GM19023 (cell line): ENCODE data around the gene MED20.

ENCODE experiments used
- ATAC-seq: cut with Tn5 transposase; IDR thresholded peaks from one replicate; pipeline ENCODE4 v1.9.1; 2021; ENCODE audit warnings: mild to moderate bottlenecking, moderate library complexity; ENCODE audit not compliant: unreplicated experiment

Gene MED20

DNA sequence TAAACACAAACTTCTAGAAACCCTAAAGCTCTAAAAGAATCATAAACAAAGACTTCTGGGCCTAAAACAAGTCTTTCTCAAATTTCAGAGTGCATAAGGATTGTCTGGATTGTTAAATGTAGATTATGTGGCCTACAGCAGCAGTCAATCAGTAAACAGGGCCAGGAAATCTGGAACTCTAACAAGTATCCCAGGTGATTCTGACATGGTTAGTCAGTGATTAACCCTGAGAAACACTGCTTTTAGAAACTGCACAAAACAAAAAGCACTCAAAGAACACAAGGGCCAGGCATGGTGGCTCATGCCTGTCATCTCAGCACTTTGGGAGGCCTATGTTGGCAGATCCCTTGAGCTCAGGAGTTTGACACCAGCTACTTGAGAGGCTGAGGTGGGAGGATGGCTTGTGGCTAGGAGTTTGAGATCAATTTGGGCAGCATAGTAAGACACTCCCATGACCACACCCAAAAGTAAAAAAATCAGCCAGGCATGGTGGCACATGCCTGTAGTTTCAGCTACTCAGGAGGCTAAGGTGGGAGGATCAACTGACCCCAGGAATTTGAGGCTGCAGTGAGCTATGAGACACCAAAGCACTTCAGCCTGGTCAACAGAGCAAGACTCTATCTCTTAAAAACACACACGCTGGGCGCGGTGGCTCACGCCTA is 5.9 kb downstream of the MED20 start:
- no peak for ATAC-seq

DNA sequence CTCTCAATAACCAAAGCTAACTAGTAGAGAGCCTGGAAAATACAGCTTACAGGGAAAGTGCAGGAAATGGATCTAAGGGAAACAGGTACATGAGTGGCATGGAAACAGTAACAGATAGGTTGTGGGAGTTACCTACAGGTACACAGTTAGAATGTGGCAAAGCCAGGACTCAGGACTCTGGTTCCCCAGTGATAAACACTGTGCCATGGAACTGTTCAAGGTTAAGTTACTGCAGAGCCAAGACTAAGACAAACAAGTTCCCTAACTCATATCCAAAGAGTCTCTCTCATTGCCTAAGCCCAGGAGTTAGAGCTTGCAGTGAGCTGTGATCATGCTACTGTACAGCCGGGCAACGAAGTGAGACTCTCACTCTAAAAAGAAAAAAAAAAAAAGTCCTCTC is 6.6 kb downstream of the MED20 start:
- ATAC-seq: no peak

DNA sequence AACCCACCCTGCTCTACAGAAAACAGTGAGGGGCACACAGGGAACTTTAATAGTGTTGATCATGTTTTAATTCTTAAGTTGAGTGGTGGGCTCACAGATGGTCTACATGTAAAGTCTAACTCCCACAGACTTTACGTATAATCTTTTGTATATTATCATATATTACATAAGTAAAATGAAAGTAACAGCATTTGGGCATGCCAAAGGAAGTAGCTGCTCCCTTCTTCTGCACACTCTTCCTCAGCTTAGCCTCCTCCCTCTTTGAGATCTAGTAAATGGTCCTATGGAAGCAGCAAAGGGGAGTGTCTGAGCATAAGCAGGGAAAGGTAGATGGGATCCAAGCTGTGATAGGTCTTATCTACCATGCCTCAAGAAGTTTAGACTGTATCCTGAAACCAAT is 11.2 kb downstream of the MED20 start:
- ATAC-seq: no peak

DNA sequence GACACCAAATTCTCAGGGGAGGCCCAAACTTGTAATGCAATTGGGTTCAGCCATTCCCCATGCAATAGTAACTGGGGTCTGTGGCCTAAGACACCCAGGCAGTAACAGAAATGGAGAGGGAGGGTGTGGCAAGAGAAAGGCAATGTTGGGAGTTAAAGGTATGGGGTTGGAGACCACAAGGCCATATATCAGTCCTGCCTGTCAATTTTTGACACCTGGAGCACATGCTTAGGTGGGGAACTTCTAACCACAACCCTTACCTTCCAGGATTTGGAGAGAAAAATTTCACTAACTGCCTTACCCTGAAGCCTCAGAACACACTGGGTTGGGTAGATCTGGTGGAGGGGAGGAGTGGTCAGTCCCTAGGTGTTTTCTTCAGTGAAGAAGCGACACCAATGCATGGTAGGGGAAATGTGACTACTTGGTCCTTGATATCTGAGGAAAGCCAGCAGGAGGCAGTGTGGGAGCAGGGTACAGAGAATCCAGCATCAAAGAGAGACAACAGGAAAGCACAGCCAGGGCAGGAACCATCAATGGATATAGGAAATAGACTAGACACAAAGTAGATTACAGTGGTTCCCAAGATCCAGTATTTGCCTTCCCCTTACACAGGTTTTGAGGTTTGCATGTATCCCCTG is 18.9 kb downstream of the MED20 start:
- no peak for ATAC-seq

DNA sequence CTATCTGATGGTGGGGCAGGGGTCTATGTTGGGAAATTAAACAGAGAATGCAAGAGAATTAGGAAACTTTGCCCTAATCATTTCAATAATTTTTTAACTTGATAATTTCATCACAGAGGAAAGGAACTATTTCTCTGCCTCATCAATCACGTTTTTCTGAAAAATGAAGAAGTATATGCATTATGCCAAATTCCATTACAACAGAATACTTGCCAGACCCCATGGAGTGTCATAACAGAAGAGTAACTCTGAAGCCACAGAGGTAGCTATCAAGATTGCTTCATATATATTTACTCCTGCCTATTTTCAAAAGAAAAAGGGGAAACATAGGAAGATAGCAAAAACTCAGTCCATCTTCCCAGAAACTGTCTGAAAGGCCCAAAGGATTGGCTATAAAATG is 20.1 kb downstream of the MED20 start:
- no peak for ATAC-seq

DNA sequence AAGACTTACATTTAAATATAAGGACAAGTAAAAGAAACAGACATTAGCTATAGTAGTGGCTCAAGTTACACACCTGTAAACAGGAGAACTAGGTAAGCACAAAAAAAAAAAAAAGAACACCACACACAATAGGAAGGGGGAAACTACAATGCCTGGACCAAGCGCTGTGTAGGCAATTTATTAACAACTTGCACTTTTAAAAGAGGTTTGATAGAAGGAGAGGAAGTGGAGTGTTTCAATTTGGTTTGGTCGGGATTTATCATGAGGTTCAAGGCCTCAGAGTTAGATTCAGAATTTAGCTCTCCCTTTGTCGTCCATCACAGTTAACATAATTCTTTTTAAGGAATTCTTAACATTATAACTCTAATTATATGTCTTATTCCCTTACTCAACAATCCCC is 24.7 kb downstream of the MED20 start:
- ATAC-seq: no peak

DNA sequence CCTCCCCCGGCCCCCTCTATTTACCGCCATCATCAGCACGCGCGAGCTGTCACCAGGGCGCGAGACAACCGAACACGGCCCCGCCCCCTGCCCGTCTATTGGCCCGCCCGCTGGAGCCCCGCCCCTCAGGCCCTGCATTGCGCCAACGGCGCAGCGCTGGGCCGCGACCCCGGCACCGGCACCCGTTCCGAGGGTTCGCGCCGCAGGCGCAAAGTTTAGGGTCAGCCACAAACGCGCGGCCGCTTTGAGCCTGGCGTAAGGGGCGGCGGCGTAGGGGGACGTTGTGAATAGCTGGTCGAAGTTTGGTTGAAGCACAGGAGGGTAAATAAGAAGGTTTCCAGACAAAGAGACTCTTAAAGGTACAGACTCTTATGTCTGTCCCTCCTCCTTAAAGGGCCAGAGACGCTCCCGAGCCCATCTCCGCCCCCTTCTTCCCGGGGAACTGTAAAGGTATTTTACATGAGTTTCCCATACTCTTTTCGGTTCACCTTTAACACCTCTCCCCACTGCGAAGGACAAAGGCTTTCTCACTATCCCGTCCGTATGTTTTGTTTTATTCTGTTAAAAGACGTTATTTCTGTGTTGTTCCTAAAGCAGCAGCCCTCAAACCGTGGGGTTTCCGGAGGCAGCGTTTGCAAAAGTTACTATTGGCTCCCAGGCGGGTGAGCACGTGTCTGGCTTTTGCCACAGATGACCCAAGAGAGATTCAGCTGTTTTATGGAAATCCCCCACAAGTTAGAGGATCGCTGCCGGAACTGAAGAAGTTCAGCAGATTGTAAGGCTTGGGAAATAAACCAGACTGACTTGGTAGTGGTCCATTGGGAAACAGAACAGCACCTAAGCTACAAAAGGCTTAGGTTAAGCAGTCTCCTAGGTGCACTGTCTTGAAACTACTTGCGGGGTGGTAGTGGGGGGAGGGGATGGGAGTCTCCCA is 25.4 kb downstream of the MED20 start, which contains the start of gene USP49:
Gene USP49, minus strand, starts transcription at position 76 of the 934 bp plus-strand sequence. CDS start 88,392 bp downstream, outside the sequence.
- ATAC-seq: peak; percentile 94

DNA sequence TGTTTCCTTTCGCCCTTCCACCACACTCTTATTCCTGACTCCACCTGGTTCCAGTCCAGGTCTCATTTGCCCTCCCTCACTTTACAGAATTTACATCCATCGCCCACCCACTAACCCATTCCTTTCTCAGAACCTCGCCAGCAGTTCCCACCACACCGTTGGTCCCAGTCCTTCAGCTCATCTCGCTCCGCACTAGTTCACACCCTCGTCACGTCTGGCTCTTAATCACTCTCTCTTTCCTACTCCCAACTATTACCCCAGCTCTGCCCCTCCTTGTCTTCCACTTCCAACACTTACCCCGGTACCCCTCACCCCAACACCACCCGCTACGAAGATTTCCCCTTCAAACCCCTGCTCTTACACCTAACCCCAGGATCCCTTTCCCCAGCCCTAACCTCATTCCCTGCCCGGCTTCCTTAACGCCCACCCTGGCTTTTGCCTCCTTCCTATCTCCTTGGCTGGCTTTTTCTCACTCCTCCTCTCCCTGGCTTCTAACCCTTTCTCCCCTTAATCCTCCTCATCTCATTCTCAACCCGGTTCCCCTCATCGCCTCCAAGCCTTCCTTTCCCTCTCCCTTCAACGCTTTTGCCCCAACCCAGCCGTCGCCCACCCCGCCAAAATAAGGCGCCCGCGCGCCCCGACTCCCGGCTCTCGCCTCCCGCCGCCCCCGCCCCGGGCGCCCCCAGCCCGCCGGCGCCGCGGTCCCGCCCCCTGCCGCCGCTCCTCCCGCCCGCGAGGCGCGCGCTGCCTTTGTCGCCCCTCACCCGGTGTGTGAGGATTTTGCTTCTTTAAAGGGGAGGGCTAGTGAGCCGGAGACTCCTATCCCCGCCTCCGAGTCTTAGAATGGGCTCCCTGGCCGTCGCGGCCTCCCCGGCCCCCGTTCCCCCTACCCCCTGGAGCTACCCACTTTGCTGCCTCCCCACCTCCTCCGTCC is 26.3 kb downstream of the MED20 start:
- peak; percentile 38 for ATAC-seq

DNA sequence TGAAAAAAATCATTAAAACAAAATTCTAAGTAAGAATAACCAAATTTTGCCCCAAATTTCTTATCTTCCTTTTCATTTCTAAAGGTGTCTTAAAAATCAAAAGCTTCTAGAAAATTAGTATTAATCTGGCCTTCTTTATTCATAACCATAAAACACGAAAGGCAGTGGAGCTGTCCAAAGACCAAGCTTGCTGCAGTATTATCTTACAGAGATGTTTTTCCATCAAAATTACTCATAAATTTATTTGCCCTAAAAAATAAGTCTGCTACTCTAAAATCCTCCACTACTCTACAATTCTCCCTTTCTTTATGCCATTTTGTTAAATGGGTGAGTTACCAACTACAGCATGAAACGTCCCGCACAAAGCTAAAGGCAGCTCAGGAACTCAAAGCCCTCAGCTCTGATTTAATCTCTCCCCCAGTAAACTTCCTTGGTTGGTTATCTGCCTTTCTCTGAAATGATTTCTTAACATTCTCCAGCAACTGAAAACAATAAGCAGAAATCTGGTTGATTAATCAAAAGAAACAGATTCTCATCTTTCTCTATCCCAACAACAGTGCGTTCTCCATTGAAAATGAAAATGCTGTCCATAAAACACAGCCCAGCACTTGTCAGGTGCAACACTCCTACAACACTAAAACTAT is 27.9 kb downstream of the MED20 start:
- ATAC-seq: no peak

DNA sequence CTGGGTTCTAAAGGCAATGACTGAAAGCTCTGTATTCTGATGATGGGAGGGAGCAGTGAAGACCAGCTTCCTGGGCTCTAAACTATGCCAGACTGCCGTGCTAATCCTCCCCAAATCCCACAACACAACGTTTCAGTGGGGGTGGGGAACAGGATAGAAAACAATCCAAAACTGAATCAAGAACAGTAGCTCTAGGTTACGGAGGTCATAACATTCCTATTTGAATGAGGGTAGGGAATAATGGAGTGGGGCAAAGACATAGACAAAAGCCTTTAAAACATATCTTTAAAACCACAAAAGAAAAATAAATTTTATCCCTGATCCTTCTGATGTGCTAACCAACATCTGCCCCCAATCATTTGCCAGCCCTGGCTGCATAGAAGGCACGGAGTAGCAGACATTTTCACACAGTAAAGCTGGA is 33.6 kb downstream of the MED20 start:
- ATAC-seq: no peak

DNA sequence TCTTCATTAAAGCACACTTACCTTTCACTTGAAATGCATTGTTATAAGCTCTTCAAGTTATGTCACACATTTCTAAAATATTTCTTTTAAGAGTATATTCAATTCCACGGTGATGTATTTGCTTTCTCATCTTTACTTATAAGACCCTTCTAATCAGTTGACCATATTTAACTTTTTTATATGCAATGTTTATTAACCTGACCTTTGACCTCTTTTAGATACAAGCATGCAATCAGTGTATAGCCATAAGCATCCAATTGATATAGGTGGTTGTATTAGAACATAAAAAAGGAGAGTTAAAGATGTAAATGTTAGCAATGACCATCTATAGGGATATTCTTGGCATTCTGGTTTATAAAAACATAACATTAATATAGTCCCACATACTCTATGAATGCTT is 35.0 kb downstream of the MED20 start:
- no peak for ATAC-seq

DNA sequence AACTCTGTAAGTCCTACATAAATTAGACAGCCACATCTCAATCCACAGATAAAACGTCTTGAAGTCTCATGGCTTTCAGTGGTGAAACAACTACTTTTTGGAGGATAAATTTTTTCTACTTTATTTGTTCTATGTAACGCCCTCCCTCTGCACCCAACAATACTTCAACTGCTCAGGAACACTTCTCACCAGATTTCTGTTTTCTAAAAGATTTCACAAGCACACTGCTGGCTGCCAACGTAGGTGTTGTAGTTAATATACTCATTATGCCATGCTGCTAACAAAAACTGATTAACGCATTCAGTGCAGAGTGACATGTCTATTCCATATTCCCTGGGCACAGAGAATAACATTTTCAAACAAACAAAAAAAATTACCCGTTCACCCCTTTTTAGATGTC is 36.0 kb downstream of the MED20 start:
- no peak for ATAC-seq

DNA sequence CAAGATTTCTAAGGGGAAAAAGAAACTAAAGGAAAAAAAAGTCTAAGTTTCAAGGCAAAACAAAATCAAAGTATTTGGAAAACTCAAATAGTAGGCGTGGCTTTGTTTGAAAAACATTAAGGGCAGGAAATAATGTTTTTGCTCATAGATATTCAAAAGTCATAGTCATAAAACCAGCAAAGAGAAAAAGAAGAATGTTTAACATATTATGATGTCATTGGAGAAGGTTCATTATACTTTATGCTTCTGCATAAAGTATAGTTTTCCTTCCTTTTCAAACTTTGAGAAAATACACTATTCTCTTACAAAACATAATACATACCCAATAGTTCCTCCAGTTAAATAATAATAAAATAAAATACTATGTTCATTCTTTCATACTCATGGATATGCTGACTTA is 39.4 kb downstream of the MED20 start:
- ATAC-seq: no peak

DNA sequence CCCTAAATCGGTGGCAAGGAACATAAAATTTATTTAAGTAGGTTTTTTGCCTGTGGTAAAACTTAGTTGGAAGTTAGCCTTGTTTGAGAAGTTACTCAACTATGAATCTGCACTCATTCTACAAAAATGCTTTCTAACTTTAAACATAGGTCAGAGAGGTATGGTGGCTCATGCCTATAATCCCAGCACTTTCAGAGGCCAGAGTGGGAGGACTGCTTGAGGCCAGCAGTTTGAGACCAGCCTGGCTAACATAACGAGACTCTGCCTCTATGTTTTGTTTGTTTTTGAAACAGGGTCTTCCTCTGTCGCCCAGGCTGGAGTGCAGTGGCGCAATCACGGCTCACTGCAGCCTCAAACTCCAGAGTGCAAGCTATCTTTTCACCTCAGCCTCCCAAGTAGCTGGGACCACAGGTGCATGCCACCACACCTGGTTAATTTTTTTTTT is 42.0 kb downstream of the MED20 start:
- no peak for ATAC-seq

DNA sequence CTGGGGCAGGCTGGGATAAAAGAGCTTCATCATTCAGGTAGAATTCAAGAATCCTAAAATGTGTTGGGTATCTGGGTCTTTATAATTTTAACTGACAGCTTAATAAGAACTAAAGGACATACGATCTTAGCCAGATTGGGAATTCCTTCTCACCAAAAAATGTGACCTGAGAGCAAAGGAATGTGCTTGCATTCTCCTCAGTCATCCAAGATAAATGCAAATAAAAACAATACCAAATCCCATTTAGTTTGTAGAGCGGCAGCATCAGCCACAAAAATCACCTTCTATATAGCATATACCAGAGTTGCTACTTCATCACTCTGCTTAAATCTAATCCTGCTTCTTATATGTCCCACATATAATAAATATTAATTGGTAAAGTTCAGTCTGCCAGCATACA is 42.7 kb downstream of the MED20 start:
- no peak for ATAC-seq

DNA sequence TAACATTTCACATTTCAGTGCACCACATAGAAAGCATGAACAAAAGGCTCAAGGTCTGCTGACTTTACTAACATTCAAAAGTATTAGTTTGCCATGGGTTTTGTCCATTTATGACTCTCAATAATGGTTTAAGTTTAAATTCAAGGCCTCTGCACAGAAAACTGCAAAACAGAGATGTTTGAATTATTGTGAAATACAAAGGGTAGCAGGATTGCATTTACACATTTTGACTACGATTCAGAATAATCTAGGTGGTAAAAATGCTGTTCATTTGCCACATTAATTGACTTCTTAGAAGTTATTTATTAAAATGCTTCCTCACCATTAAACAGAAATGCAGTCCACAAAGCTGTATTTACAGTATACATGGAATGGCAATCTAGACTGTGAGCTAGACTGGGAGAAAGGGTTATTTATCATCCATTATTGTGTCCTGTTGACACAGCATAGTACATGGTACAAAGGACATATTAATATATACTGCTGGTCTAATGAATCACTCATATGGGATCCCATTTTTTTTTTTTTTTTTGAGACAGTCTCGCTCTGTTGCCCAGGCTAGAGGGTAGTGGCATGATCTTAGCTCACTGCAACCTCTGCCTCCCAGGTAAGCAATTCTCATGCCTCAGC is 43.8 kb downstream of the MED20 start:
- no peak for ATAC-seq

DNA sequence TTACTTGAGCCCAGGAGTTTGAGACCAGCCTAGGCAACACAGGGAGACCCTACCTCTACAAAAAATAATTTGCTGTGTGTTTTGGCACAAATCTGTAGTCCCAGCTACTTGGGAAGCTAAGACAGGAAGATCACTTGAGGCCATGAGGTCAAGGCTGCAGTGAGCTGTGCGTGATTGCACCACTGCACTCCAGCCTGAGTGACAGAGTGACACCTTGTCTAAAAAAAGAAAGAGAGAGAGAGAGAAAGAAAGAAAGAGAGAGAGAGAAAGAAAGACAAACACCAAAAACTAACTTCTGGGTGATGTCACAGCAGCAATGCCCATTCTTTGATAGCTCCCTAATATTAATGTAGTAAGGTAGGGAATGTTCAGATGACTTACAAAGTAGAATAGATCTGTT is 46.2 kb downstream of the MED20 start:
- no peak for ATAC-seq

DNA sequence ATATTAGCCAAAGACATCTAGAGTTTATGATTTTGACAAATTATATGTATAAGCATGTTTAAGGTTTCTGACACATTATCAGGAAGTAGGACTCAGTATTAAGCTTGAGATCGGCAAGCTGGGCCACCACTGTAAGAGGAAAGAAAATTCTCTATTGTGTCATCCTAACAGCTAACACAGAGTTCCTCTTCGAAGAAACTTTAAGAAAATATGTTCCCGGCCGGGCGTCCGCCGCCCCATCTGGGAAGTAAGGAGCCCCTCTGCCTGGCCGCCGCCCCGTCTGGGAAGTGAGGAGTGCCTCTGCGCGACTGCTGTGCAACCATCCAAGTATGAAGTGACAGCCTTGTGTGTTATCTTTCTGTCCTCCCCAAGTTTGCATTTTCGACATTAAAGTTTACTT is 48.8 kb downstream of the MED20 start:
- ATAC-seq: no peak

DNA sequence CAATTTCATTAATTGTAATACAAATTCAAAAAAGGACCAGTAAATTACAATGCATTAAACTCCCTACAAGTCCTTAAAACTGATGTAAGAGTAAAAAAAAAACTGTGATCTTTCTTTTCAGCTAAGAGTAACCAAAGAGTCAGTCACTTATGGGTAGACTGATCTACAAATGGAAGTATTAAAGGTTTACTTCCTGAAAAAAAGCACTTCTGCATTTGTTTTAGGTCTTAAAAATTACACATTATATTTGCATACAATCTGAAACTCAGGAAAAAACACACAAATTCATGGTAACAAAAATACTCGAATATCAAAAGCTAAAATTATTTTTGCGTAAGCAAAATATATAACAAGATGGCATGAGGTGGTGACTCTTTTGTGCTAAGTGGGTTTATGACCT is 49.2 kb downstream of the MED20 start:
- ATAC-seq: no peak

DNA sequence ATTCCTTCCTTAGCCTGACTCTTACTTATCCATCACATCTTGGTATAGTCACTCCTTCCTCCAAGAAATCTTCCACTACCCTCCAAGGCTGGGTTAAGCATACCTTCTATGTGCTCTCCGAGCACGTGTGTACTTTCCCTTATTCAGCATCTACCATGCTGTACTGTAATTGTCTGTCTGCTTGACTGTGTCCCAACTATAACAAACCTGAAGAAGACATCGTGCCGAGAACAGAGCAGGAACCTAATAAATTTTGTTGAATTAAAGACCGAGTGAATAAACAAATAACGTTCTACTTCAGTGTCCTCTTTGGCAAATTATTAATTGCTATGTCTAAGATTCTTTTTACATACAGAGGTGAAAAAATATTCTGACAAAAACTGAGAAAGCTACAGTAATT is 61.6 kb downstream of the MED20 start:
- ATAC-seq: no peak
